B cell (primary cell): ENCODE measurements around the gene DNAJC11.

ENCODE experiments used
- EZH2 ChIP-seq: IDR thresholded peaks from 2 replicates; pipeline ENCODE4 v1.6.1; 2012; ENCODE audit warnings: borderline replicate concordance, low read depth, mild to moderate bottlenecking, moderate library complexity, low read length; ENCODE audit not compliant: insufficient read depth, poor library complexity, severe bottlenecking
- TF ChIP-seq, protein P1 (sequence below): fragments of 200-600 bp; IDR thresholded peaks from one replicate; pipeline ENCODE4 v1.8.0; 2022; ENCODE audit warnings: antibody characterized with exemption, mild to moderate bottlenecking

DNA sequence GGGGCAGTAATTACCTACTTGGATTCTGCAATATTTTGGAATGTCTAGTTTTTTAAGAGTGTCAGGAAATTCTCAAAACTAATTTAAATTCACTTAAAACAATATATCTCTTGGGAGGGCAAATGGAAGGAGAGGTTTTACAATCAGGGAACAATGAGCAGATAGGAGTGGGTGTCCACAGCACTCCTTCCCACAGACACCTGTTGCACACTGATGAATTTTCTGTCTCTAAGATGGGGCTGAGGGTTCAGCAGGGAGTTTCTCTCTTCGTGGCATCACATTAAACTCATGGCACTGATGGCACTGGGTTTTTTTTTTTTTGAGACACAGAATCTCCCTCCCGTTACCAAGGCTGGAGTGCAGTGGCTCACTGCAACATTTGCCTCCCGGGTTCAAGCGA, 82.6 kb downstream of the DNAJC11 start:
- TF ChIP-seq, protein P1, sequence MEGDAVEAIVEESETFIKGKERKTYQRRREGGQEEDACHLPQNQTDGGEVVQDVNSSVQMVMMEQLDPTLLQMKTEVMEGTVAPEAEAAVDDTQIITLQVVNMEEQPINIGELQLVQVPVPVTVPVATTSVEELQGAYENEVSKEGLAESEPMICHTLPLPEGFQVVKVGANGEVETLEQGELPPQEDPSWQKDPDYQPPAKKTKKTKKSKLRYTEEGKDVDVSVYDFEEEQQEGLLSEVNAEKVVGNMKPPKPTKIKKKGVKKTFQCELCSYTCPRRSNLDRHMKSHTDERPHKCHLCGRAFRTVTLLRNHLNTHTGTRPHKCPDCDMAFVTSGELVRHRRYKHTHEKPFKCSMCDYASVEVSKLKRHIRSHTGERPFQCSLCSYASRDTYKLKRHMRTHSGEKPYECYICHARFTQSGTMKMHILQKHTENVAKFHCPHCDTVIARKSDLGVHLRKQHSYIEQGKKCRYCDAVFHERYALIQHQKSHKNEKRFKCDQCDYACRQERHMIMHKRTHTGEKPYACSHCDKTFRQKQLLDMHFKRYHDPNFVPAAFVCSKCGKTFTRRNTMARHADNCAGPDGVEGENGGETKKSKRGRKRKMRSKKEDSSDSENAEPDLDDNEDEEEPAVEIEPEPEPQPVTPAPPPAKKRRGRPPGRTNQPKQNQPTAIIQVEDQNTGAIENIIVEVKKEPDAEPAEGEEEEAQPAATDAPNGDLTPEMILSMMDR, result no peak
- no peak for TF ChIP-seq EZH2
